Stimulated activated CD8-positive, alpha-beta memory T cell treated with anti-CD3 and anti-CD28 coated beads, Interleukin-2, amount 100 ng/mL, for 1 hour (primary cell): Measurements from ENCODE around the gene GABRB3.

ENCODE experiments used
- DNase-seq, 2 donors: peaks; one replicate each; pipeline ENCODE4 v3.0.0-alpha.2; 2020; ENCODE audit warnings: low read depth in 2 of 2

Gene GABRB3

GRCh38 chr15:26772154-26773066, at the start of gene GABRB3:
Gene GABRB3 (minus strand): TSS chr15:26773066.
- DNase-seq, result no peak

GRCh38 chr15:26807517-26808427, 34.9 kb upstream of the GABRB3 start:
- no peak for DNase-seq

GRCh38 chr15:26806574-26806973, 33.7 kb upstream of the GABRB3 start:
- DNase-seq, result no peak

GRCh38 chr15:26806151-26806550, 33.3 kb upstream of the GABRB3 start:
- DNase-seq, result no peak

DNA sequence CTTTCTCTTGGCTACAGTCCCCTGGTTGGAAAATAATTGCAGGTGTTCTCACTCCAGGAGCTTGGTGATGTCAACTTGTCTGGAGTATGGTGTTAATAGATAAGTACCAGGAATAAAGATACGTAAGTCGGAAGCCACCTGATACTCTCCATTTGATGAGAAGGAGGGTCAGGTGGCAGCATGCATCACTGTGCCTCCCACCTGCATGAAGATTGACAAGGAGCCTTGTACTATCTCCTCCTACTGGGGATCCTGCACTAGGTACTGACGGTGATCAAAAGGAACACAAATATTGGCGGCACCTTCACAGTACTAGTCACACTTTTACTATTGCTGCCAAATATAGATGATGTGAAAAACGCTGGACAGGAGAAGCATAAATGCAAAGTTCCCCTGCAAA, 32.6 kb upstream of the GABRB3 start:
- DNase-seq, result no peak

DNA sequence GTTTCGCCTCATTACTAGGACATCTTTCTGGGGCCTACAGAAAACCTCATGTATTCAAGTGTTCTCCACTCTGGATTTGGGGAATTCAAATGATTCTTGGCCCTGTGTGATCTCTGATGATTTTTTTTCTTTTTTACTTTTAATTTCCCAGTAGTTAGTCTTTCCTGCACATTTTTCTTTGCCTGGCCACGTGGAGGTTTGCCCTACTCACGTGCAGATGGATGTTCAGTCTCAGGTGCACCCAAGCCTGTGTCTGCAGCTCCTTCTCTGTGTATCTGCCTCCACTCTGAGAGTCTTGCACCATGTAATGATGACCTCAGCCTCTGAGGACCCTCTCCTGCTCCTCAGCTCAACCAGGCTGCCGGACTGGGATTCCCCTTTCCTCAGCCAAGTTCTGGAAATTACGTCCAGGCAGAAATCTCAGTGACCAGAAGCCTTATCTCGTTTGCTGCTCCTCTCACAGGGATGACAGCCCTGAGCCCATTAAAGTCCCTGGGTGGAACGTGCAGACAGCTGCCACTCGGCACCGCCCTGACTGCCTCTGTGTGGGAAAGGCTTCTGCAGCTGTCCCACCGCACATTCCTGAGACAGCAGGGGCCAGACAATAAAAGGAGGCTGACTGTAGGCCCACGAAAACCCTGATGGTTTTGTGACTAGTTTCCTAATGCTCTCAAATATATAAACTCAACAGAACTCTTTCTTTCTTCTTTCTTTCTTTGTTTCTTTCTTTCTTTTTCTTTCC, 31.4 kb upstream of the GABRB3 start:
- no peak for DNase-seq

GRCh38 chr15:26790118-26790517, 17.3 kb upstream of the GABRB3 start:
- DNase-seq, result no peak

DNA sequence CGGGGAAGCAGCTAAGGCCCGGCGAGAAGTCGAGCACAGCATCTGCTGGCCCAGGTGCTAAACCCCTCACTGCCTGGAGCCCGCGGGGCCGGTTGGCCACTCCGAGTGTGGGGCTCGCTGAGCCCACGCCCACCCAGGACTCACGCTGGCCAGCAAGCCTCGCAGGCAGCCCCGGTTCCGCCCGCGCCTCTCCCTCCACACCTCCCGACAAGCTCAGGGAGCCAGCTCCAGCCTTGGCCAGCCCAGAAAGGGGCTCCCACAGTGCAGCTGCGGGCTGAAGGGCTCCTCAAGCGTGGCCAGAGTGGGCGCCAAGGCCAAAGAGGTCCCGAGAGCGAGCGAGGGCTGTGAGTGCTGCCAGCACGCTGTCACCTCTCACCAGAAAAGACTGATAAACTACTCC, 8.9 kb upstream of the GABRB3 start:
- no peak for DNase-seq

GRCh38 chr15:26773917-26774316, 1.1 kb upstream of the GABRB3 start:
- DNase-seq, result no peak

DNA sequence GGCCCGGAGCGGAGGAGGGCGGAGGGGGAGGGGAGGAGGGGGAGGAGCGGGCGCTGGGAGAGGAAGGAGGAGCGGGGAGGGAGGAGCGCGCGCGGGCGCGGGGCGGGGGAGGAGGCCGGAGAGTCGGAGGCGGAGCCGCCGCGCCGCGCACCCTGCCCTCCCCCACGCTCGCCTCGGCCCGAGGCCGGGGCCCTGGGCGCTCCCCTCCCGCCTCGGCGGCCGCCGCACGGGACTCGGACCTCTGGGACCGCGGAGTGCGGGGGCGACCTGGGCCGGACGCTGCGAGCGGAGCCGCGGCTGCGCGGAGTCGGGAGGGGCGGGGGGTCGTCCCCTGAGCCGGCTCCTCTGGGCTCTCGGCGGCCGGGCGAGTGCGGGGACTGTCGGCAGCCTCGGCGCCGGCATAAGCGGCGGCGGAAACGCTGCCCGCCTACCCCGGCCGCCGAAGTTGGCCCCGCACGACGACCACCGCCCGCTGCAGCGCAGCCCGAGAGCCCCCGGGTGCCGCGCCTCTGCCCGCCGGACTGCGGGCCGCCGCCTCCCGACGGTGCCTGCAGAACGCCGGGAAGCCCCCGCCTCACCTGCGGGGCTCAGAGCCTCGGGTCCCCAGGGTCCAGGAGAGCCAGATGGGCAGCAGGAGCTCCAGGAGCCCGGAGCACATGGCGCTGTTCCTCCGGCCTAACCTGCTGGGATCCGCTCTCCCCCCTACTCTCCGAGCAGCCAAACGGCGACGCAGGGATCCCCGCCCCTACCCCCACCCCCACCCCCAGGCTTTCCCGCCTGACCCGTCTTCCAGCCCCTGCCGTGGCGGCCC, 406 bp upstream of the GABRB3 start:
- no peak for DNase-seq

DNA sequence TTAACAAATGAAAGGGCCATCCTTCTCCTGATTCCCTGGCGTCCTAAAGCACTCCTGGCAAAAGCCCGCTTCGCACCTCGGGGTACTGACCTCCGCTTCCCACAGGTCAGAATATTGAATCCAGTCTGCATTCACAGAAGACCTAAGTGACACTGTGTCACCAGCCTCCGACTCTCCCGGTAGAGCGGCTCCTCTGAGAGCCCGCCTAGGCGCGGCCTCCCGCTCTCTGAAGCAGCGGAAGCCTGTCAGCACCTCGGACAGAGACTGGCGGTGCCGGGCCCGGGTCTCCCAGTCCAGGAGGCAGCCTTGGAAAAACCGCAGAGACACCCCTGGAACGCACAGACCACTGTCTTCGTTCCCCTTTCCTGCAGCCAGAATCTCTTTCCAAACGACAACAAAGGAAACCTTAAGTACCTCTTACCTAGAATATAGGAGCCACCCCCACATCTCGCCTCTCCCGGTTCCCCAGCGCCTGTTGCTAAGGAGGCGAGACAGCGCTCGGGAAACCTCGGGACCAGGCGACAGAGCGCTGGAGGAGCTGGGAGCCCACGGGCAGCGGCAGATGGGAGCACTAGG, 1.2 kb downstream of the GABRB3 start:
- no peak for DNase-seq

GRCh38 chr15:26771168-26771567, 1.7 kb downstream of the GABRB3 start:
- no peak for DNase-seq

DNA sequence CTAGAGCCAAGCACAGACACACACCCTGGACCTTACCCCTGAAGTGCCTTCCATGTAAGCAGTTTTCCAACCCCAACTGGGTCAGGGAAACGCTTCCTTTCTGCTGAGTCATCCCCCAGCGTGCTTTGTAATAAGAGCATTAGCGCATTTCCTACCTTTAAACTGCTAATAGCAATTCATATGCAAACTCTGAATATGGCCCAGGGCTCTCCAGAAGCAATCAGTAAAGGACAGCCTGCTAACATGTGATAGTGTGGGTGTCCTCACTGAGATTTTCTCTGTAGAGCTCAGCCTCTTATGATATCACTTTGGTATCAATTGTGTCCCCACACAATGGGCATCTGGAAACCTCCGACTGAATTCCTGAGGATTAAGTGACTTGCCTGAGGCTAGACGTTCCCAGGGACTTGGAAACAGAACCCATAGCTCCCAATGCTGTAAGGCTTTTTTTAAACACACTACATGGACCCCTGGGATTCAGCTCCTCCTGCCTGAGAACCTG, 5.6 kb downstream of the GABRB3 start:
- DNase-seq, result no peak

DNA sequence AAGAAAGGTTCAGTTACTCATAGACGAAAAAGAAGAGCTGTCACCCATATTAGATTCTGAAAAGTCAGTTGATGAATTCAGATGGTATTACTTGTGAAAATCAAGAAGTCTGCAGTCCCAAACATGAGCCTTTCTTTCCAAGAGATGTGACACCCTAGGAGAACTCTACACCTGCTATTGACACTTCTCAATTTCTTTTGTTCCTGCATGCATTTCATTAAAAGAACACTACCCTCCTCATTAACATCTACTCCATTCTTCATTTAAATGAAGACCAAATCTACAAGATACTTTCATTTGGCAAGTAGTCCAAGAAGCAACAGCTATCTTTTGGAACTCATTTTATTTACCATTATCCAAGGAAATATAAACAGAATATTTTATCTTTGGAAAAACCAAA, 6.6 kb downstream of the GABRB3 start:
- DNase-seq, result no peak

DNA sequence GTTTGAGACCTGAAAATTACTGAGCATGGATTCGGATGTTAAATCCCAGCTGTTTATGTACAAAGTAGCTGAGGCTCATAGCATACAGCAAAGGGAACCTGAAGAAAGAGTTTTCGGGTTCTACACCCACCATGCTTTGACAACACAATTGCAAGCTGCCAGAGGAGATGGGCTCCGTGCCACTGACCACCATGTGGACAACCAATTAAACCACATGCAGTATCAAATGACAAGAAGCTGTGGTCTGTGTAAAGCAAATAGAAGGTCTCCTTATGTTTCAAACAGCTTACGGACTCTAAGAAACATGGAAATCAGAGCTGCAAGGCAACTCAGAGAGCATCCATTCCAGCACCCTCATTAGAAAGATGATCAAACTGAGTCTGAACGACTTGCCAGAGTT, 12.9 kb downstream of the GABRB3 start:
- DNase-seq, result no peak

DNA sequence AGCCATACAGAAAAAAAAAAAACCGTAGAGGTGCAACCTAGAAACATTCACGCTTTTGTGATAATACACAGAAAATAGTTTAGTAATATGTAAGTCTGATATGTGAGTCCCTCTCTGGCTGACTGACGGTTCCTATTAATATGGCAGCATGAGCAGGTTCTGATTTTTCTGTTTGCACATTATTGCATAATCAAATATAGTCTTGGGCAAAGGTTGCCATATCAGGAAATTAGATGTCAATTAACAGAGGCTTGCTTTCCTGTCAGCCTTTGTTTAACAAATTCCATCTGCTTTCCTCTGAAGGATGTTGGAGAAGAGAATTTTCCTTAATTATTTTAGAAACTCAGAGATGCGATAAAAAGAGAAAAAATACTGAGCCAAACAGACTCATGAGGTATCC, 14.8 kb downstream of the GABRB3 start:
- no peak for DNase-seq

DNA sequence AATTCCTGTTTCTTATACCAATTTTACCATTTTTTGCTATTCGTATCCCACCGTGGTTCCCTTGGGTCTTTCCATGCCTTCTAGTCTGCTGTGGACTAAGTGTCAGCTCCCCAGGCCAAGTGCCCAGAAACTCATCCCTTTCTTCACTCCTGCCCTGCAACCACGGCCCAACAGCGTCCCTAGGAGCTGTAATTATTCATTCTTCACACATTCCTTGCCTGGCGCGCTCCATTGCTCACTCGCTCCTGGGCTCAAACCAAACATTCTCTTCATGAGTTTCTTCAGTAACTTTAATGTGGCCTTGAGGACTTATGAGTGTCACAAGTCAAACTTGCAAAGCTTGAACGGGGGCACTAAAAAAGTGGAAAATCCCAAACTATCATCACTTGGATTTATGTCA, 15.7 kb downstream of the GABRB3 start:
- DNase-seq, result no peak

- no peak for DNase-seq
Measured at GRCh38 chr15:26744894-26745293, 28.0 kb downstream of the GABRB3 start.

DNA sequence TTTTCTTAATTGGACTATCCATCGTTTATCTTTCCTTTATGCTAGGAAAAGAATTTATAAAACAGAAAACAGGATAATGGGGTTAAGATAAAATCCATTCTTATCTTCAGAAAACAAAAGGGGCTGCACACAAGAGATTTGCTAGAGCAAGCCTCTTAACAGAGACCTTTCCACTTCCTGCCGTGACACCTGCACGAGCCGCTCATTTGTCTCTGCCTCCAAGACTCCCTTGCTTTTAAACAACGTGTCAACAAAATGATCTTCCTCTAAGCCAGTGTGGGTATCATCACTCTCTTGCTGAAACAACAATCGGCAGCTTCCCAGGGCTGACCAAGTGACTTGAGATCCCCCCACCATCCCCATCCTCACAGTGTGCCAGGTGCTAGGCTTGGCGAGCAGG, 33.1 kb downstream of the GABRB3 start:
- no peak for DNase-seq

DNA sequence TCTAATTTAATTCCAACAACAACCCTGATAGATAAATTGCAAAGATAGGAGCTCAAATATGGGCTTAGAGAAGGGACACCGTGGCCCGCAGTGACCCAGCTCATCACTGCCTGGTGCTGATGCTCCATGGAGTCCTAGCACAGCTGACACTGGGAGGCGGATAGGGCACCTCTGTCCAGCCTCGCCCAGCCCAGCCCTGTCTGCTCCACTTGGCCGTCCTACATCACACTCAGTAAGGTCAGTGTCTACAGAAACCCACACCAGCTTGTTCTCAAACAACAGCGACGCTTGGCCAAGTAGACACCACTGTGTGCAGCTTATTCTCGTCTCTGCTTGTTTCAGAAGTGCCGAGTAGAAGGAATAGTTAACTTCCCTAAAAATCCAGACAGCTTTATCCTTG, 33.9 kb downstream of the GABRB3 start:
- DNase-seq, result no peak
